Stimulated activated CD4-positive, alpha-beta T cell treated with anti-CD3 and anti-CD28 coated beads, TNF-alpha, amount 100 ng/mL, for 24 hours (primary cell): Measurements from ENCODE around the gene RFTN2.
"Not testable (repeated sequence)": the region's sequence is repeated elsewhere in the genome, so short reads cannot be mapped to it uniquely, and the experiment has no call there.

Experiments used
- DNase-seq, 3 experiments: peaks; one replicate each; pipeline ENCODE4 v3.0.0-alpha.2; 2020; ENCODE audit warnings: low read depth in 3 of 3

RFTN2 gene

DNA sequence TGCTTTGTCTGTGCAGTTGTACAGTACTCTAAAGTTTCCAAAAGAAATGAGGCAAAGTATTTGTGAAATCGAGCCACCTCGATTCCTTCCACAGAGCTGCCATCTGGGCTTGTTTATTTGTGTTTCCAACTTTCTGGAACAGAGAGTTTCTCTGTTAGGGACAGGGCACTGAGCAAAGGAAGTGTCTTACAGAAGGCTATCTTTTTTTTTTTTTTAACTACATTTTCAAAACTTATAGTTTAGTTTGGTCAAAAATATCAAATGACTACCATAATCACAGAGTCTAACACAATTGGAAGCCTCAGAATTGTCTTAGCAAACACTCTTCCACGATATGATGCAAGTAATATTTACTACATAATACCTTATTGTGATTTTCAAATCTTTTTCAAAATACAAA lies 796 bp downstream of the RFTN2 start:
- no peak for DNase-seq

DNA sequence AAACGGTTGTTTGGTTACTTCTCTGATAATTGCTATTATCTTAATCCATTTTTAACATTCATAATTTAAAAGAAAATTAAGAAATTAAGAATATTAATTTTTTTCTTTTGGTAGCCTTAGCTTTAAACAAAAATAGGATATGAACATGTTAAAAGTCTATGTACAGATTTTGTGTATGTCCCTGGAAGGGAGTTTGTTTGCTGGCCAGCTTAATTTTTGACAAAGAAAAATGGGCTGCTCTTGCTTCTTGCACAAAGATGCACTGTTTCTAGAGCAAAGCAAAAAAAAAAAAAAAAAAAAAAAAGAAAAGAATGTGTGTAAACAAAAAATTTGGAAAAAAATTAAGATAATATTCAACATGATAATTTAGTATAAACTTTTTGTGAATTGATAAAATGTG lies 1.3 kb downstream of the RFTN2 start:
- no peak for DNase-seq

DNA sequence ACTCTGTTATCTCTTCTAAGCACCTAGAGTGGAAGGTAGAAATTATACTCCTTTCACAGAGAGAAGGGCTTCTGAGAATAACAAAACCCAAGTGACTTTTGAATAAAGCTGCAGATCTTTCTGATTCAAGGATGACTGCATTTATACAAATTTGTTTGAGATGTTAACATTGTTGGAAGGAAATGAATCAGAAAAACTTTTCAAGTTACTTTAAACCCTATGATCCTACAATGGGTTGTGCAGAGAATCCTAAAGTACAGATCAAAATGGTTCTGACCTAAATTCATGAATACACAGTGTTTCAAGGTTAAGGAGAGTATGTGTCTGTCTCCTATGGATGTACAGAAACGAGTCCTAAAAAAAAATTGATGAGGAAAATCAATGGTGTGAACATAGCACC lies 1.8 kb downstream of the RFTN2 start:
- no peak for DNase-seq

DNA sequence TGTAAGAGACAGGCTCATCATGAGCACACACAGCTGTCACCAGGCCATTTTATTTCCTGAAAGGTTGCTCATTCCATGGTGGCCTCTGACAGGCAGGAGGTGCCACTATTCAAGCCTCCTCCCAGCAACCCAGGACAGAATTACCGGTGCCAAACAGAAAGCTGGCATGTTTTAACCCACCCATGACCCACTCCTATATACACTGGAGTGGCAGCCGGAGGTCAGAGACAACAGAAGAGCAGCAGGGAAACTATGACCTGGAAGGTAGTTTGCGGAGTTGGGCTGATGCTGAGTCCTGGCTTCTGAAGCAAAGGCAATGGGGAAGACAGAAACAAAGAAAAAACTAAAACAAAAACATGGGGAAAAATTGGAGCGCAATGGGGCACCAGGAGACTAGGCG lies 2.3 kb downstream of the RFTN2 start:
- no peak for DNase-seq

DNA sequence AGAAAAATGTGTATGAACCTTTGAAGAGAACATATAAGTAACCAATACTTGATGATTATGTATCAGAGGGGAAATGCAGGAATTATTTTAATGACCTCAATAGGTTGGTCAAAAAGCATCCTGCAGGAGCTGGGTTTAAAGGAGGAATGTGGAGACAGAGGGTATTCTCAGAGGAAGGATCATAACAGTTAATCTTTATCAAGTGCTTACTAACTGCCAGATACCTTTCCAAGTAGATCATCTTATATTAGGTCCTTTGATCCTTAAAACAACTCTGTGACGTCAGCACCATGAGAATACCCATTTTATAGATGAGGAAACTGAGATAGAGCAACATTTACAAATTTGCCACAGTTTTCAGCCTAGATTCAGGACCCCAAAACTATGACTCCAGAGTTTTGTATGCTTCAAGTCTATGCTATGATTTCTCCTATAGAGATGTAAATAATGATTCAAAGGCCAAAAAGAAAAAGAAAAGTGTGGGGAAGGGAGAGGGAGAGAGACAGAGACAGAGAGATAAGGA lies 3.0 kb downstream of the RFTN2 start:
- DNase-seq, result no peak

DNA sequence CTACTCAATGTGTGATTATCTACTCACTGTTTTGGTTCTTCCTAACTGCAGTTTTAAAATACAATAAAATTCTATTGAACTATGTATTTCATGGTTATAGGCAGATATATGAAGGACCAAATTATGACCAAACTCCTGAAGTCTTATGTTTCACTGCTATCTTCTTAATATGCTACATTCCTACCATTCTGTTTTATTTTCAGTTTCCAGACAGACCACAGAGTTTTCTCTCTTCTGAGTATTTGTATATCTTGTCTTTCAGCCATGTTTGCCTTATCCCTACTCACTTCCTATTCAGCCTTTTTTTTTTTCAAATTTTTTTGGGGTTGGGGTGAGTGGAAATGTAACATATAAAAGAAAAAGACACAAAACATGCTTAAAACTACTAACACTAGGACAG lies 6.3 kb downstream of the RFTN2 start:
- DNase-seq, result no peak

DNA sequence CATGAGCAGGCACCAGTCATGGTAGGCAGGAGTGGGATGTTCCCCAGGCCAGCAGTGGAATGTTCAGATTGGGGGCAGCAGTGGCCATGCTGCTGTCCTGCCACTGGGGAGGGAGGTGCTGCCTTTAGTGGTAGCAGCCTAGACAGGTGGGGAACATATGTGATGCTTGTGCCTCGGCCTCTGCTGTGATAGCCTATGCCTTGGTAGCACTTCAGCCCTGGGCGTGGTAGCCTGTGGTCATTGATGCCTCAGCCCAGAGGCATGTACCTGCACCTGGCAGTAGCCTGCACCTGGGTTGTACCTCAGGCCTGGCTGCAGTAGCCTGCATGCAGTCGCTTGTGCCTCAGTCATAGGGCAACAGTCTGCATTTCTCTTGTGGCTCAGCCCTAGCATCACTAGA lies 7.1 kb downstream of the RFTN2 start:
- DNase-seq, result no peak

DNA sequence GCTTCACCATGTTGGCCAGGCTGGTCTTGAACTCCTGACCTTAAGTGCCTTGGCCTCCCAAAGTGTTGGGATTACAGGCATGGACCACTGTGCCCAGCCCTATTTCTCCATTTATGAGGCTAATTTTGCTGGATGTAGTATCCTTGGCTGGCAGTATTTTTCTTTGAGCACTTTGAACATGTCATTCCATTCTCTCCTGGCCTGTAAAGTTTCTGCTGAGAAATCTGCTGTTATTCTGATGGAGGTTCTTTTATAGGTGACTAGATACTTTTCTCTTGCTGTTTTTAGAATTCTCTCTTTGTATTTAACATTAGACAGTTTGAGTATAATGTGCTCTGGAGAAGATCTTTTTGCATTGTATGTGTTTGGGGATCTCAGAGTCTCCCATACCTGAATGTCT lies 9.1 kb downstream of the RFTN2 start:
- DNase-seq, result no peak

DNA sequence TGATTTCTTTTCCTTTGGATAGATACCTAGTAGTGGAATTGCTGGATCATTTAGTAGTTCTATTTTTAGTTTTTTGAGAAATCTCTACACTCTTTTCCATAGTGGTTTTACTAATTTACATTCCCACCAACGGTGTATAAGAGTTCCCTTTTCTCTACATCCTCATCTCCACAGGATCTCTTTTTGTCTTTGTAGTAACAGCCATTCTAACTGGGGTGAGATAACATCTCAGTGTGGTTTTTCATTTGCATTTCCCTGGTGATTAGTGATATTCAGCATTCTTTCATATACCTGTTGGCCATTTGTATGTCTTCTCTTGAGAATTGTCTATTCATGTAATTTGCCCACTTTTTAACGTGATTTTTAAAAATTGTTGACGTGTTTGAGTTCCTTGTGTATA lies 13.8 kb downstream of the RFTN2 start:
- DNase-seq, result no peak

DNA sequence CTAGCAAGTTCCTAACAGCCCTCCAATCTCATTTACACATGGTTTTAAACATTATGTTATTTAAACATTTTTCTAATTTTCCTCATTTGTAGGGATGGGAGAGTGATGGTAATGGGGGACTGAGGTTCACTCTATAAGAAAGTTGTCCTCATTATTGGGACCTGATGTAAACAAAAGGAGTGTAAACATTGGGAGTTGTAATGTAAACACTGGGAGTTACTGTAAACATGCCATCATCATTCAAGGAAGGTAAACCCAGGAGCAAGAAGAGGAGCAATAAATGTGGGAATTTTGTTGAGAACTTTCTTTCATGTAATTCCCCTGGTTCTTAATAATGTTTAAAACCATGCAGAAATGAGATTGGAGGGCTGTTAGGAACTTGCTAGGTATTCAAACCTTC lies 17.8 kb downstream of the RFTN2 start:
- DNase-seq, result no peak

DNA sequence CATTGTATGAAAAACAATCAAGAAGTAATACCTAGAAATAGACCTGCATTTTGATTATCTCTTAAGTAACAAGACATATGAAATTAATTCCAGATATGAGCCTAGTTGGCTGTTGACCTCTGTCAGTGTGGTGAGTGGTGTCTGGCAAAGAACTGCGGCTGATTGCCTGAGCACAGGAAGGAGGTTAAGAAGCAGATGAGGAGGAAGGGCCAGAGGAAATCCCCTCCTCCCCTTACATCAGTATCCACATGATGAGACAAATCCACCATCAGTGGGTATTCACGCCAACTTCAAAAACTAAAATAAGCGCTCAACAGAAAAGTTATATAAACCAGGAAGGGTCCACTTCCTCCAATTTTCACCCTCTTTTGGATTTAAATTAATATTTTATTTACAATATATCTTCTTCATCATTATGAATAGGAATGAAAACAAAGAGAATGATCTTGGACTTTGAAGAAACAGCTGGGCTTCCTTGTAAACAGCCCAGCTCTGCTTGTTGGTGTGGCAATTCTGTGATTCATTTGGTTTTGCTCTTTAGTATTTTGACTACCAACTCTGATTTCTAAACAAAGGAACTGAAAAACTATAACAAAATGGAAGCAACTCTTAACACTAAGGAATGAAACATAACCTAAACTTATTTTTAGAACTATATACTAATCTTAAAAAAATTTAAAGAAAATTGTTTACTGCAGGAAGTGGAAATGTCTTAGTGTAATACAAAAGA lies 27.3 kb downstream of the RFTN2 start:
- no peak for DNase-seq

DNA sequence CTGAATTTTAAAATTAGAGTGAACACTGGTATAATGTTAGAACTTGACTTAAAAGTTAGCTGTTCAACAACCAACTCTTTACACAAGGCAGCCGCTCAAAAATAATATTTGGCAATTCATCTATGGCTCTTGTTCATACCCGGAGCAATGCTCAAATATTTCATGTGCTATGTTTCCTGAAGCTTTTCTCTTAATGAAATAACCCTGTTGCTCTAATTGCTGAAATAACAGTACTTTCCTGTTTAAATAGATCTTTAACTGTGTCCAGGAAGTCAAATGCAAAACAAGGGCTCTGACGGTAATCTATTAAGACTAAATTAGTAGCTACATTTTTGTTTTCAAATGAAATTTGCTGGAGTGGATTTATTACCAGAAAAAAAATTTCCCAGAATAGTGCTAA lies 33.7 kb downstream of the RFTN2 start:
- no peak for DNase-seq

DNA sequence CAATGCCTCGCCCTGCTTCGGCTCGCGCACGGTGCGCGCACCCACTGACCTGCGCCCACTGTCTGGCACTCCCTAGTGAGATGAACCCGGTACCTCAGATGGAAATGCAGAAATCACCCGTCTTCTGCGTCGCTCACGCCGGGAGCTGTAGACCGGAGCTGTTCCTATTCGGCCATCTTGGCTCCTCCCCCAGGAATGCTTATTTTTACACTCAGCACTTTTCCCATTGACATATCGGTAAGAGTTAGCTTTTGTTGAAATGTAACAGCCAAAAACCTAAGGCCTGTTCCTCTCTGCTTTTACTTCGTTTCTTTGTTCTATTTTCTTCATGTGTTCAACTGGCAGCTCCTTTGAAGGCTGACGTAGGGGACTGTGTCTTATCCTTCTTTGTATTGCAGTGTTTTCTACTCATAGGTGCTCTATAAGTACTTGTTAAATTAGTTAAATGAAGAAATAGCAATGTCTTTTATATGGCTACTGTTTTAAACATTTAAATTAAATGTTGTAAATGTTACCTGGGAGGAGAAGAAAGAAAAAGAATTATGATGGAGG lies 34.7 kb downstream of the RFTN2 start:
- not testable (repeated sequence) for DNase-seq

DNA sequence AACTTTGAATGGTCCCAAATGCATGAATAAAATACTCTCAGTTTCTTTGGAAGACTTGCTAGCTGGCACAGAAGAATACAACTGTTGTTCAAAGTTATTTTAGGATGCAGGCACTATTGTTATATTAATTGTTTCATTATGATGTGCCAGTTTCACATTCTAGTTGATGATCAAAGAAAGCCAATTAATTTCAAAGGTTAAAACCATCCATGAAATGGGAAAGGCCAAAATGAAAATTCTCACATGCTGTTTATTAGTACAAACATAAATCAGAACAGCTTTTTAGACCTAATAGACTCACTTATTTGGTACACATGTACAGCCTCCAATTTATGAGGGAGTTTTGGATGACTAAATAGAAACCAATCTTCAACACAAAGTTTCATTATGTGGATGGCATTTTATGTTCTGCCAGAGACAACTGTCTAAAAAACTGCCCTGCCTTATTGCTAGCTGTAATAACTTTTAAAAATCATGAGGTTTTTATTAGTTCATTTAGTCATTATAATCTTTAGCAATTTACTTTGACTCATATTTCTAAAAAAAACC lies 42.2 kb downstream of the RFTN2 start:
- DNase-seq, result no peak

DNA sequence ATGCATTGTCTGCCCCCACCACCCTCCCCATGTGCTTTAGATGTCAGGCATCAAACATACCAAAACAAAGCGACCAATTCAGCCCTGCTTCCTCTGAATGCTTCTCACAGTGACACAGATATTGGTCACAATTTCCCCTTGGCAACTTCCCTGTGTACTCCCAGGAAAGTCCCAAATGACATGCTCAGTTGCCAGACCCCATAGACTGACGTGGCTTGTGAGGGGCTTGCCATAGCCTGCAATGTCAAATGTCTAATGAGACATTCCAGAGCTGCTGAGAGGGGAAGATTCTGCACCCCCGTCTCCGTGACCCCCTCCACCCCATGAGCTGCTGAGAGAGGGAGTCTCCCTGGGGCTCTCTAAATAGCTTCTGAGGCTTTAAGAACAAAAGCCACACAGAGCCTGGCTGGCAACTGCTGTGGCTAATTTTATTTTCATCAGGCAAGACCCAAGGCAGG lies 47.3 kb downstream of the RFTN2 start:
- DNase-seq, result no peak

DNA sequence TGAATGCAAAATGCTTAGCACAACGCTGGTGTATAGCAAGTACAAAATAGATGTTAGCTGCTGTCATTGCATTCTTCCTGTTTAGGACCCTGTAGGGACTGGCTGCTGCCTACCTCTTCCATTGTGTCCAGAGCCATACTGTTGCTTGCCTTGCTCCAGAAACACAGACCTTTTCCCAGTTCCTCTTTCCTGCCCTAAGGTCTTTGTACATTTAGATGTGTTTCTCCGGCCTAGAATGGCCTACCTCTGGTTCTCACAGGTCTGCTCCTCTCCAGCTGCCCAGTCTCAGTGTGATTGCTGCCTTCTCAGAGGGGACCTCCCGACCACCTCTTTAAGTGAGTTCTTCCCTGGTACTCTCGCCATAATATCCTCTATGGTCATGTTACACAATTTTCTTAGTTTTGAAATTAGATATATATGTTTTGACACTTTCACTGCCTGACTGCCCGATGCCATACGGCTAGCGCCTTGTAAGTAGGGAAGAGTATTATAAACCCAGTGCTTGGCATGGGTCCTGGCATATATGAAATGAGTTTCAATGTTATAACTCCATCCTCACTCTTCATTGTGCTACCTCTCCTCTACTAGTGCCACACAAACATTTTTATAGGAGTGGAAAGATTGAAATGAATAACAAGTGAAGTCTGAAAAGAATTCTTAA lies 48.3 kb downstream of the RFTN2 start:
- DNase-seq, result no peak

DNA sequence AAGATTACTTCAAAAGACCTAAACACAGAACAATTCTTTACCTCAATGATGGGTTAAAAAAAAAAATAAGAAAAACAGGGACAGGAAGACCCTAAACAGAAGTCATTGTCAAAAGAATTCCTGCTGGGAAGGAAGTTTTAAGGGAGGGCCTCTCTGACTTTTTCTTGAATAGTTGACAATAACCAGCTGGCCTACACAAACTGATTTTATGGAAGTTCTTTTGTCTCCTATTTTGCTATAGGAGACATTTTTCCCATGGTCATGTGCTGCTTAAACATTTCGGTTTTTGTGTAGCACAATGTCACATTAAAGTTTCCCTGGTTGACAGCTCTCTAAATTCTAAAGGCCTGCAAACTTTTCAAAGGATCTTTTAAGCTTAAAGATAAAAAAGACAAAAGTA lies 55.3 kb downstream of the RFTN2 start:
- no peak for DNase-seq

DNA sequence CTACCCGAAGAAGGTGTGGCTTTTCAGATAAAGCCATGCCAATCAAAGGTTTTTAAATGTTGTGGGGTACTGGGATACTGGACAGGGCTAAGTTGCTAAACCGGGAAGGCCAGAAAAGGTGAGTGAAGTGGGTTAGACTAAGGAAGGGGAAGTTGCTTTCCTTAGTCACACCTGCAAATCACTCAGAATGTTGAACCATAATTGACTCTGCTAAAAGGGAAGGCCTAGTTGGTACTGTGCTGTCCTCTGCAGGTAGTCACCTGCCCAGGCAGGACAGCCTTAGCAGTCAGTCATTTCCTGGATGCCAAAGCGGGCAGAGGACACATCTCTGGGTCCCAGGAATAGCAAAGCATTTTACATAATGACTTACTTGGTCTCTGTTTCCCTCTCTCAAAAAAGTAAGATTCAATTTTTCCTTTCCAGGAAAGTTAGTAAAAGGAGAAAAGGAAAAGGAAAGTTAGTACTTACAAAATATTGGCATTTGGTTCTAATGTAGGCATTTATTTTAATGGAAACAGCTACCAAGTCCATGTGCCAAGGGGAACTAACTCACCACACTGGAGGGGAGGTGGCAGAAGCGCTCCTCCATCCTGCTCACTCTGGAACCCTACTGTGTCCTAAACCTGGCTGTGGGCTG lies 60.3 kb downstream of the RFTN2 start:
- DNase-seq, result no peak

DNA sequence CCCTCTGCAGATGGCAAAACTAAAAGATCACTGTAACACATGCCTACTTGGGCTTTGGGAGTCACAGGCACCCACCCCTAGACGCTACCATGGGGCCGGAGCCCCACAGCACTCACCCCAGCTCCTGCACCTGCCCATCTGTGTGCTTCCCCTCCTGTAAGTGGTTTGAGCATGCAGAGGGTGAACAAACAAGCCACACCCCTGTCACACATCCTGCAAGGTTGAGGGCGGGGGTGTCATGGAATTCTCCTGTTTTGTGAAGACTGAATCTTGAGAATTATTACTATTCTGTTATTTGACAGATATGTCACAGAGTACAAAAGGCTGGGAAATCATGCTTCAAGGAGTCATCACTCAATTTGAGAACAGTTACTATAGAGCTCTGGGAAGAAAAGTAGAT lies 60.9 kb downstream of the RFTN2 start:
- no peak for DNase-seq

DNA sequence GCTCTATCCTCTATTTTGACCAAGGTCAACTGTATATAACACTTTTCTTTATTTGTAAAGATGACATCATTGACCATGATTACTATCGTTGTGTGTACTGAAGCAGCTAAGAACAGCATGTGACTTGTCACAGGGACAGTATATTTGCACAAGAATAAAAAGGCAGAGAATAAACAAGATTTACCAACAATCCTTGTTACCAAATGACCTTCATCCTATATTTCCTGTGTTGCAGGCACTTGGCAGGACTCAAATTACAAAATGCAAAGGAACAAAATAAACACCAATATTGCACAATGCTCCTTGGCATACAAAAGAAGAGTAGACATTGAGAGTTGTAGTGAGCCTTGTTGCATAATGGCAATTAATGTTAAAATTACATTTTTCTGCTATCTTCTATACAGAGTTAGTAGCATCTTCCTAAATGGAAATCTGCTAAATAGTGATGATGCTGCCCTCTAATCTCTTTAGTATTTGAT lies 61.8 kb downstream of the RFTN2 start:
- DNase-seq, result no peak

DNA sequence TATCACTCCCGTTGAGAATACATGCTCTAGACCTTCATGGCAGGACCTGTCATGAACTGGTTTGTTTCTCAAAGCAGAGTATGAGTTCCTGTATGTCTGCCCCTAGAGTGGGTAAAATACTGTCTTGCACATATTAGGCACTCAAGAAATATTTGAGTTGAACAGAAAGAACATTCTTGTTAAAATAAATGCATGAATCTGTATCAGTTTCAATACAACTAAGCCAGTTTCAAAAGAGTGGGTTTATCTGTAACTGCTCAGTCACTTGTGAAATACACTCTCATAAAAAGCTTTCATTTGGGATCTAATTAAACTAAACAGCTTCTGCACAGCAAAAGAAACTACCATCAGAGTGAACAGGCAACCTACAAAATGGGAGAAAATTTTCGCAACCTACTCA lies 69.2 kb downstream of the RFTN2 start:
- DNase-seq, result no peak
